Activated gamma-delta T cell treated with anti-CD3 and anti-CD28 coated beads, Interleukin-2, amount 50 U/mL, for 16 hours (primary cell): ENCODE data around the gene PPP1R26.

Experiments
- DNase-seq: peaks from one replicate; pipeline ENCODE4 v3.0.0-alpha.2; 2020; ENCODE audit warnings: low read depth

Gene PPP1R26

GRCh38 chr9:135489188-135489906 is 9.8 kb downstream of the PPP1R26 start:
- DNase-seq, result no peak

- DNase-seq, result no peak
These were observed 10.7 kb downstream of the PPP1R26 start for GRCh38 chr9:135490166-135490870.

GRCh38 chr9:135490980-135491464 is 11.4 kb downstream of the PPP1R26 start:
- no peak for DNase-seq

- DNase-seq, result no peak
These were observed 12.2 kb downstream of the PPP1R26 start for GRCh38 chr9:135491764-135492163.

GRCh38 chr9:135492886-135493669 is 13.5 kb downstream of the PPP1R26 start:
- DNase-seq, result no peak

GRCh38 chr9:135494791-135495559 is 15.4 kb downstream of the PPP1R26 start:
- DNase-seq, result no peak

GRCh38 chr9:135498381-135499126 is 19.0 kb downstream of the PPP1R26 start:
- no peak for DNase-seq

- DNase-seq, result peak; percentile 84
These were observed 19.9 kb downstream of the PPP1R26 start for GRCh38 chr9:135499326-135500070.

- DNase-seq, result no peak
These were observed 20.5 kb downstream of the PPP1R26 start for GRCh38 chr9:135500071-135500524.

- DNase-seq, result peak; percentile 74
These were observed 21.1 kb downstream of the PPP1R26 start, which contains the start of gene MRPS2 for GRCh38 chr9:135500525-135501260. MRPS2 (plus strand) TSS chr9:135500682; CDS start chr9:135500711, 29 bp downstream.

GRCh38 chr9:135501261-135502167 is 21.9 kb downstream of the PPP1R26 start:
- no peak for DNase-seq

GRCh38 chr9:135502168-135502872 is 22.7 kb downstream of the PPP1R26 start:
- DNase-seq, result no peak

GRCh38 chr9:135502873-135503321 is 23.3 kb downstream of the PPP1R26 start:
- DNase-seq, result no peak

GRCh38 chr9:135503371-135504261 is 24.0 kb downstream of the PPP1R26 start:
- DNase-seq, result no peak

- DNase-seq, result peak; percentile 24
These were observed 25.0 kb downstream of the PPP1R26 start for GRCh38 chr9:135504262-135505243.
